ENCODE data around the gene EYS.

The EYS gene

DNA sequence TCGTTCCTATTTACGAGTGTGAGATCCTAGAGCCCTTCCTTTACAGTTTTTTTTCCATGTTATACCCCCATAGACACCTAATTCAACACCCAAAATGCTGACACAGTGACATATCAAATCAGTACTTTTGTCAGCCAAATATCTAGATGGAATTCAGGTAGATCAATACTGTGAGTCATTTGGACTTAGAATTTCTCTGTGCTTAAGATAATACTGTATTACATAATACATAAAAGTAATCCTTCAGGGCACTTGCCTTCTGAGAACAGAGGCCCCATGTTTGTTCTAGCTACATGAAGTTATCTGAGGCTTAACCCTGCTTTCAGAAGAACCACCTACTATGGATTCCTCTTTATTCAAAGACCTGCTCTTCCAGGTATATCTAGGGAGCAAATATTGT lies 1448.3 kb downstream of the EYS start:
- no peak for TF ChIP-seq CTCF (IDR thresholded peaks at IDR 0.05; ENCODE audit: poor library complexity, severe bottlenecking)
- Histone ChIP-seq H3K27ac (ENCODE audit: poor library complexity, severe bottlenecking) (no peak overlapping the region), H3K4me1 (ENCODE audit: insufficient read depth, poor library complexity, severe bottlenecking) (no peaks in the 10 kb centered on the region), H3K36me3 (ENCODE audit: low read depth) (no peaks in the 10 kb centered on the region), H3K9me3 (ENCODE audit: severe bottlenecking) (no peaks in the 10 kb centered on the region), H3K4me3 (ENCODE audit: severe bottlenecking) (no peak overlapping the region), H3K27me3 (ENCODE audit: insufficient read depth, poor library complexity, severe bottlenecking) (no peaks in the 10 kb centered on the region)
- DNase-seq (ENCODE audit: low spot score) (no peak), ATAC-seq (ENCODE audit: low read depth) (no peak)

- Histone ChIP-seq H3K27ac (ENCODE audit: poor library complexity, severe bottlenecking) (no peak overlapping the region), H3K36me3 (ENCODE audit: low read depth) (no peaks in the 10 kb centered on the region), H3K27me3 (ENCODE audit: insufficient read depth, poor library complexity, severe bottlenecking) (no peaks in the 10 kb centered on the region), H3K4me3 (ENCODE audit: severe bottlenecking) (no peak overlapping the region), H3K4me1 (ENCODE audit: insufficient read depth, poor library complexity, severe bottlenecking) (no peaks in the 10 kb centered on the region), H3K9me3 (ENCODE audit: severe bottlenecking) (no peaks in the 10 kb centered on the region)
- no peak for ATAC-seq (ENCODE audit: low read depth)
- DNase-seq (ENCODE audit: low spot score): no peak
- TF ChIP-seq CTCF (IDR thresholded peaks at IDR 0.05; ENCODE audit: poor library complexity, severe bottlenecking): no peak
Observed at GRCh38 chr6:64258302-64258701, 1448.7 kb downstream of the EYS start.

- DNase-seq (ENCODE audit: low spot score) (no peak), ATAC-seq (ENCODE audit: low read depth) (no peak)
- H3K36me3 ChIP-seq (ENCODE audit: low read depth): no peaks in the 10 kb centered on the region
- TF ChIP-seq CTCF (IDR thresholded peaks at IDR 0.05; ENCODE audit: poor library complexity, severe bottlenecking): no peak
- H3K27ac ChIP-seq (ENCODE audit: poor library complexity, severe bottlenecking): no peak overlapping the region
- H3K27me3 ChIP-seq (ENCODE audit: insufficient read depth, poor library complexity, severe bottlenecking): no peaks in the 10 kb centered on the region
- H3K4me1 ChIP-seq (ENCODE audit: insufficient read depth, poor library complexity, severe bottlenecking): no peaks in the 10 kb centered on the region
- H3K4me3 ChIP-seq (ENCODE audit: severe bottlenecking): no peak overlapping the region
- H3K9me3 ChIP-seq (ENCODE audit: severe bottlenecking): no peaks in the 10 kb centered on the region
Observed at GRCh38 chr6:64257586-64257985, 1449.4 kb downstream of the EYS start.

DNA sequence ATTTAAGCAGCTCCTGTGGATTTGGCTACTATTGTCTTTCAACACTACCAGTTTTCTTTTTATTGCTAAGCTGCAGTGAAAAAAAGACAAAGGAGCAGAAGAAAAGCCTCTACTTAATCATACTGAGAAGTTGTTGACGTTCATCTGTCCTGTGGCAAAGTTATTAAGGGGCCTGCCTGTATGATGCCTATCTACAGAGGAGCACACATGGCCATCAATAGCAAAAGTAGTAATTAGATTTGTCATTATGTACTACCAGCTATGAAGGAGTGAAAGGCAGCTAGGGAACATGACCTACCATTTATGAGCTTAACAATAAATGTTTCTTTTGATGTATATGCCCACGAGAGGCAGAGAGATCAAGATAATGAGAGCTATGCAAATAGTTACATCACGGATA lies 1450.5 kb downstream of the EYS start:
- no peaks in the 10 kb centered on the region for H3K36me3 ChIP-seq (ENCODE audit: low read depth)
- no peak overlapping the region for H3K4me3 ChIP-seq (ENCODE audit: severe bottlenecking)
- H3K4me1 ChIP-seq (ENCODE audit: insufficient read depth, poor library complexity, severe bottlenecking): no peaks in the 10 kb centered on the region
- DNase-seq (ENCODE audit: low spot score) (no peak), ATAC-seq (ENCODE audit: low read depth) (no peak)
- TF ChIP-seq CTCF (IDR thresholded peaks at IDR 0.05; ENCODE audit: poor library complexity, severe bottlenecking): no peak
- no peak overlapping the region for H3K27ac ChIP-seq (ENCODE audit: poor library complexity, severe bottlenecking)
- H3K9me3 ChIP-seq (ENCODE audit: severe bottlenecking): no peaks in the 10 kb centered on the region
- no peaks in the 10 kb centered on the region for H3K27me3 ChIP-seq (ENCODE audit: insufficient read depth, poor library complexity, severe bottlenecking)

DNA sequence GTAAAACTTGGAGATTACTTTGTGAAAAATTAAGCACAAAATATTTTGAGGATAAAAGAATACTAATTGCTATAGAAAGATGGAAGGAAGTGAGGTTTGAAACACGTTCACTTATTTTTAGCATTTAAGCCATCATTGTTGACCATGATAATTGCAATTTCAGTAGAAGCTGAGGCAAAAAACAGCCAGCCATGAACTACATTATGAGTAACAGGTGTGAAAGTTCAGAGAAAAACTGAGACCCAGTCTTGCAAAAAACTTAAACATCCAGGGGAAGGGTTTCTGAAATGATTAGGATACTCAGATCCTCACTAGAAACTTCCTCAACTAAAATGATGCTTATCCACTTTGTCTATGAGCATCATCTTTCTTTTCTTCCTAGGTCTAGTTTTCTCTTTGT lies 1452.0 kb downstream of the EYS start:
- H3K9me3 ChIP-seq (ENCODE audit: severe bottlenecking): no peaks in the 10 kb centered on the region
- TF ChIP-seq CTCF (IDR thresholded peaks at IDR 0.05; ENCODE audit: poor library complexity, severe bottlenecking): no peak
- DNase-seq (ENCODE audit: low spot score) (no peak), ATAC-seq (ENCODE audit: low read depth) (no peak)
- no peak overlapping the region for H3K27ac ChIP-seq (ENCODE audit: poor library complexity, severe bottlenecking)
- no peaks in the 10 kb centered on the region for H3K36me3 ChIP-seq (ENCODE audit: low read depth)
- no peaks in the 10 kb centered on the region for H3K27me3 ChIP-seq (ENCODE audit: insufficient read depth, poor library complexity, severe bottlenecking)
- H3K4me1 ChIP-seq (ENCODE audit: insufficient read depth, poor library complexity, severe bottlenecking): no peaks in the 10 kb centered on the region
- no peak overlapping the region for H3K4me3 ChIP-seq (ENCODE audit: severe bottlenecking)

All from RWPE2 (cell line).